Measurements from ENCODE around the gene GPR161. TPM values are rescaled to one million over a fixed set of nuclear protein-coding genes. Genes with fewer than 3 reads are reported as not detected.

The GPR161 gene
- total and polyA plus RNA-seq, 5 donors from 2014 or later = not detected

DNA sequence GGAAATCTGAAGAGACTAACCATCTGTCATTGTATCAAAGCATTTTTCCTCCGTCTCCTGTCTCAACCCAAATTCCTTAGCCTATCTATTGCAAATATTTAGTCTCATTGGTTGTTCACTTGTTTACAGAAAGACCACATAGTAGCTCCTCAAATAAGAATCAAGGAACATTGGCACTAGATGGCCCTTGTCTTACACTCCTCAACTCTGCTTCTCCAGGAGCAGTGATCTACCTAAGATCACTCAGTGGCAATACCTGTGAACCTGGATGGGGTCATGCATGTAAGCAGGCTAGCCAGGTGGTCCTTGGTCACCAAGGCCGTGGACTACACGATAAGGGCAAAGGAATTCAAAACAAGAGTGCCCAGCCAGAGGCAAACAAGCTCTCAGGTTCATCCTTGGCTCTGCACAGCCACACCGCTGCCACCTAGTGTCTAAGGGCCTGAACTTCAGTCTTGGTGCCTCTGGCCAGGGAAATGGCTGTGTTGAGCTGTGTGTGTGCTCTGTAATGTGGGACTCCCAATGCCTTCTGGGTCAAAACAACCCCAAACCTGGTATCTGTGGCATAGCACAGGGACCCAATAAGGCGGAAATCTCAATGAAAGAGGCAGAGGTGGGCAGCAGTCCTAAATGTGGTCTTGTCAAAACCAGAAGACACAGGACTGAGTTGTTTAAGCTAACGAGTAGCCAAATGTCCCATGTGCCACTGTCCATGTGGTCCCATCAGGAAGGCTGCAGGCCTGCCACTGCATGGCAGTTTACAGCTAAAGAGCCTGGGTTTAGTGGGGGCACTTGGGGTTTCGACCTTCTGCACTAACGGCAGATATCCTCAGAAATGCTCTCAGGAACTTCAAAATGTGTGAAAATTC lies 54.5 kb downstream of the GPR161 start:
- Mint-ChIP-seq H3K36me3 (no peaks in the 10 kb centered on the region), H3K9me3 (no peaks in the 10 kb centered on the region), H3K27ac (no peak overlapping the region), H3K4me3 (no peak overlapping the region), H3K4me1 (peaks cover 0 to 2% (median under 1%) of the 10 kb centered on the region in 4 donors), H3K27me3 (no peaks in the 10 kb centered on the region)
- Histone ChIP-seq H3K27ac (ENCODE audit: insufficient read depth, low read length, poor library complexity, severe bottlenecking) (no peak overlapping the region), H3K4me3 (ENCODE audit: low read depth, low read length) (no peak overlapping the region), H3K27me3 (ENCODE audit: control insufficient read depth, insufficient read depth, low read length) (no peaks in the 10 kb centered on the region), H3K4me1 (ENCODE audit: control insufficient read depth, insufficient read depth, low read length, poor library complexity, severe bottlenecking) (no peaks in the 10 kb centered on the region), H3K36me3 (ENCODE audit: control insufficient read depth, insufficient read depth, low read length) (peaks cover 4% of the 10 kb centered on the region), H3K9me3 (ENCODE audit: control insufficient read depth in 2 of 2, low read length in 2 of 2) (no peaks in the 10 kb centered on the region)
- ATAC-seq (ENCODE audit: low read depth in 2 of 2) = peak; percentile 75 to 81
- DNase-seq = peak; percentile 25 to 73 (median 56)

DNA sequence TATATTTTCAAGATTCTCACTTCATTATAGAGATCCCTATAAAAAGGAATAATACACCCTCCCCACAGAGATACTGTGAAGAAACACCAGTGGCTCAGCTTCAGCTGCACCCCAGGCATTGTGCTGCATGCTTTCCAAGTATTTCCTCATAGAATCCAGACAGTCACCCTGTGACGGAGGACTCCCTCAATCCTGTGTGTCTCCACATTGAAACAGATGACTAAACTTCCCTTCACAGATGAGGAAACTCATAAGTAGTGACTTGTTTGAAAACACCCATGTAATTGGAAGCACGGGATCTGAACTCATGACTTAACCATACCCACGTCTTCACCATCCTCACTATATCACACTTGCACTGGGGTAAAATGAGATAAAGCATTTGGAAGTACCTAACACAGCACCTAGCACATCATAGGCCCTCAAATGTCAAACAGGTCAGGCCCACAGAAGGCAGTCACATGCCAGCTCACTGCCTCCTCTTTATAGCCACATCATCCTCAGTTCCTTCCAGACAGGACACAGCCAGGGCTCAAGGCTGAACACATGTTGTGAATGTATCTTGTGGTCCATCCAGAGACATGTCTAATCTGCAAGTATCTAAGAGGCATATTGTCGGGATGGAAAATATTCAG lies 55.2 kb downstream of the GPR161 start:
- Mint-ChIP-seq H3K4me1 (peaks cover 0 to 2% (median under 1%) of the 10 kb centered on the region in 4 donors), H3K4me3 (no peak overlapping the region), H3K9me3 (no peaks in the 10 kb centered on the region), H3K27me3 (no peaks in the 10 kb centered on the region), H3K36me3 (peaks cover 4% of the 10 kb centered on the region), H3K27ac (peak overlapping the region in 1 of 3 donors; percentile 5)
- Histone ChIP-seq H3K27ac (ENCODE audit: insufficient read depth, low read length, poor library complexity, severe bottlenecking) (no peak overlapping the region), H3K4me1 (ENCODE audit: control insufficient read depth, insufficient read depth, low read length, poor library complexity, severe bottlenecking) (no peaks in the 10 kb centered on the region), H3K9me3 (ENCODE audit: control insufficient read depth in 2 of 2, low read length in 2 of 2) (no peaks in the 10 kb centered on the region), H3K36me3 (ENCODE audit: control insufficient read depth, insufficient read depth, low read length) (peaks cover 11% of the 10 kb centered on the region), H3K27me3 (ENCODE audit: control insufficient read depth, insufficient read depth, low read length) (no peaks in the 10 kb centered on the region), H3K4me3 (ENCODE audit: low read depth, low read length) (no peak overlapping the region)
- peak in 1 of 2 donors; percentile 2 for ATAC-seq (ENCODE audit: low read depth in 2 of 2)
- DNase-seq = no peak

DNA sequence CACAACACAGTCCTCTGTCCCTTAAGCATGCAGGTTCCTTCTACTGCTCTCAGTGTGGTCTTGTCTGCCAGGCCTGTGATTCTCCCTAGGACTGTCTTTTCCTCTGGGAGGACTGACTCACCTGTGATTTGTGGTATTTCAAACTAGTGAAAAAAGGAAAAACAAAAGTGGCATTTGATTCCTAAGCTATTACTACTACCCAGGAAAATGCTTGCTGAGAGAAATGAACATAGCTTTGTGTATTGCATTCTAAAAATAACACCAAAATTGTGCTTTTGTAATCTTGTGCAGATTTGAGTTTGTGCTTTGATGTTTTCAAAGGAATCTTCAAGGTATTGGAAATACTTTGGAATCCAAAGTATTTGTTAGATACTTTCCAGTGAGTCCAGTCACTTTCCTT lies 57.0 kb downstream of the GPR161 start:
- Mint-ChIP-seq H3K27ac (no peak overlapping the region), H3K4me1 (peaks cover 0 to 2% (median under 1%) of the 10 kb centered on the region in 4 donors), H3K27me3 (no peaks in the 10 kb centered on the region), H3K4me3 (no peak overlapping the region), H3K9me3 (no peaks in the 10 kb centered on the region), H3K36me3 (peaks cover 15% of the 10 kb centered on the region)
- no peaks in the 10 kb centered on the region for H3K4me1 ChIP-seq (ENCODE audit: control insufficient read depth, insufficient read depth, low read length, poor library complexity, severe bottlenecking)
- H3K27ac ChIP-seq (ENCODE audit: insufficient read depth, low read length, poor library complexity, severe bottlenecking) = no peak overlapping the region
- no peaks in the 10 kb centered on the region for H3K27me3 ChIP-seq (ENCODE audit: control insufficient read depth, insufficient read depth, low read length)
- no peak overlapping the region for H3K4me3 ChIP-seq (ENCODE audit: low read depth, low read length)
- no peak for DNase-seq
- H3K36me3 ChIP-seq (ENCODE audit: control insufficient read depth, insufficient read depth, low read length) = peaks cover 26% of the 10 kb centered on the region
- no peak for ATAC-seq (ENCODE audit: low read depth in 2 of 2)
- H3K9me3 ChIP-seq (ENCODE audit: control insufficient read depth in 2 of 2, low read length in 2 of 2) = no peaks in the 10 kb centered on the region

DNA sequence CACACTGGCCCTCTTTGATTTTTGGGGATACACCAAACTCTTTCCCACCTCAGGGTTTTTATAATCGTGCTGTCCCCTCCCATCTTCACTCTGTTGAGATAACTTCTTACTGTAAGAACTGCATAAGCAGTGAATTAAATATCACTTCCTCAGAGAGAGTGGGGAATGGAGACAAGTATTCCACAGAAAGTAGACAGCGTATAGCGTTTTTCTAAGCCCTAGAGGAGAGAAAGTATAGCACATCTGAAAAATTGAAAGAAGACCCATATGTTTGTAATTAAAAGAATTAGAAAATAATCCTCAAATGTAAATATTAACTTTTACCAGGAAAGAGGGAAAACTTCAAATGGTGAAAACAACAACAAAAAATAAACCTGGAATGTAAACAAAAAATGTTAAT lies 67.3 kb downstream of the GPR161 start:
- DNase-seq = no peak
- Histone ChIP-seq H3K27ac (ENCODE audit: insufficient read depth, low read length, poor library complexity, severe bottlenecking) (no peak overlapping the region), H3K4me3 (ENCODE audit: low read depth, low read length) (no peak overlapping the region), H3K9me3 (ENCODE audit: control insufficient read depth in 2 of 2, low read length in 2 of 2) (no peaks in the 10 kb centered on the region), H3K4me1 (ENCODE audit: control insufficient read depth, insufficient read depth, low read length, poor library complexity, severe bottlenecking) (no peaks in the 10 kb centered on the region), H3K27me3 (ENCODE audit: control insufficient read depth, insufficient read depth, low read length) (no peaks in the 10 kb centered on the region), H3K36me3 (ENCODE audit: control insufficient read depth, insufficient read depth, low read length) (peaks cover 72% of the 10 kb centered on the region)
- H3K36me3 Mint-ChIP-seq = peaks cover 39% of the 10 kb centered on the region
- no peak for ATAC-seq (ENCODE audit: low read depth in 2 of 2)
- H3K27ac Mint-ChIP-seq = no peak overlapping the region
- no peak overlapping the region for H3K4me3 Mint-ChIP-seq
- H3K27me3 Mint-ChIP-seq = no peaks in the 10 kb centered on the region
- H3K9me3 Mint-ChIP-seq = no peaks in the 10 kb centered on the region
- H3K4me1 Mint-ChIP-seq = no peaks in the 10 kb centered on the region

DNA sequence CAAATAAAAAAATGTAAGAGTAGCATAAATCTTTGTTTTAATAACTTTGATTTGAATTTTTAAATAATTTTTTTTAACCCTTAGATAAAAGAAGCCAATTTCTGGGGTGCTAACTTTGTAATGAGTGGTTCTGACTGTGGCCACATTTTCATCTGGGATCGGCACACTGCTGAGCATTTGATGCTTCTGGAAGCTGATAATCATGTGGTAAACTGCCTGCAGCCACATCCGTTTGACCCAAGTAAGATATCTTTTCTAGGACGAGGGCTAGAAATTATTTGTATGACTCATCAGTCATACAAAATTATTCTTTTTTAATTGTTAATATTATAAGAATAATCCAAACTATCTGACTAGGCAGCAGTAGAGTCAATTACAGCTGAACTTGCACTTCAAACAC lies 71.2 kb downstream of the GPR161 start:
- Mint-ChIP-seq H3K27me3 (no peaks in the 10 kb centered on the region), H3K4me3 (no peak overlapping the region), H3K36me3 (peaks cover 22% of the 10 kb centered on the region), H3K4me1 (no peaks in the 10 kb centered on the region), H3K27ac (no peak overlapping the region), H3K9me3 (no peaks in the 10 kb centered on the region)
- DNase-seq (no peak), ATAC-seq (ENCODE audit: low read depth in 2 of 2) (no peak)
- no peak overlapping the region for H3K27ac ChIP-seq (ENCODE audit: insufficient read depth, low read length, poor library complexity, severe bottlenecking)
- peaks cover 51% of the 10 kb centered on the region for H3K36me3 ChIP-seq (ENCODE audit: control insufficient read depth, insufficient read depth, low read length)
- H3K4me1 ChIP-seq (ENCODE audit: control insufficient read depth, insufficient read depth, low read length, poor library complexity, severe bottlenecking) = no peaks in the 10 kb centered on the region
- no peaks in the 10 kb centered on the region for H3K9me3 ChIP-seq (ENCODE audit: control insufficient read depth in 2 of 2, low read length in 2 of 2)
- no peak overlapping the region for H3K4me3 ChIP-seq (ENCODE audit: low read depth, low read length)
- no peaks in the 10 kb centered on the region for H3K27me3 ChIP-seq (ENCODE audit: control insufficient read depth, insufficient read depth, low read length)

DNA sequence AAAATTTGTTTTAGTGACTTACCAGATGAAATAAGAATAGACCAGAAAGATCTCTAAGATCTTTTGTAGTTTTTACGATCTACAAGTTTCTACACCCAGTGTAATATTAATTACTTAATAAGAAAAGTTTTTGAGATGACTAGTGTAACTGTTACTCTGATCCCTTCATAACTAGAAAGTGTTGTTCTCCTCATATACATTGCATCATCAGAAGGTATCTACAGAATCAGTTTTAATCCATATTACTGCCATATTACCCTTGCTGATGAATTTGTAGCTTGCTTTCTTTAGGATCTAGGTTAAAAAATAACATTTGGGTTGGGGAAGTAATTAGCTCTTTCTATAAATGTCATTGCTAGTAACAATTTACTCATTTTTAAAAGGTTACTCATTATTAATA lies 72.5 kb downstream of the GPR161 start:
- H3K36me3 ChIP-seq (ENCODE audit: control insufficient read depth, insufficient read depth, low read length) = peaks cover 38% of the 10 kb centered on the region
- DNase-seq (no peak), ATAC-seq (ENCODE audit: low read depth in 2 of 2) (no peak)
- no peak overlapping the region for H3K27ac ChIP-seq (ENCODE audit: insufficient read depth, low read length, poor library complexity, severe bottlenecking)
- H3K4me1 ChIP-seq (ENCODE audit: control insufficient read depth, insufficient read depth, low read length, poor library complexity, severe bottlenecking) = no peaks in the 10 kb centered on the region
- no peaks in the 10 kb centered on the region for H3K9me3 ChIP-seq (ENCODE audit: control insufficient read depth in 2 of 2, low read length in 2 of 2)
- Mint-ChIP-seq H3K27ac (no peak overlapping the region), H3K9me3 (no peaks in the 10 kb centered on the region), H3K4me3 (no peak overlapping the region), H3K36me3 (peaks cover 21% of the 10 kb centered on the region), H3K4me1 (peaks cover 0 to 4% (median 0%) of the 10 kb centered on the region in 4 donors), H3K27me3 (no peaks in the 10 kb centered on the region)
- H3K27me3 ChIP-seq (ENCODE audit: control insufficient read depth, insufficient read depth, low read length) = no peaks in the 10 kb centered on the region
- no peak overlapping the region for H3K4me3 ChIP-seq (ENCODE audit: low read depth, low read length)

DNA sequence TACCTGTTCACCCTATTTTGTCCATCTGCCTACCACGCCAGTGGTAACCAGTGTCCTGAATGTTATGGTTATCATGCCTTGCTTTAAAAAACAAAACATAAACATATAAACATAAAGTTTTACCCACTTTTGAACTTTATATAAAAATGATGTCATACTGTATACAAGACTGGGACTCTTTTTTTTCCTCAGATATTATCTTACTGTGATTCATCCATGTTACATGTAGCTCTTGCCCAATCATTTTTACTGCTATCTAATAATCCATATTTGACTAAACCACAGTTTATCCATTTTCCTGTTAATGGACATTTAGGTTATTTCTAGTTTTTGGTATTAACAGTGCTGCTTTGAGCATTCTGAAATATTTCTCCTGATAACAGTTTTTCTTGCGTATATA lies 78.8 kb downstream of the GPR161 start:
- Mint-ChIP-seq H3K4me3 (no peak overlapping the region), H3K27me3 (no peaks in the 10 kb centered on the region), H3K4me1 (peaks cover 0 to 13% (median 7%) of the 10 kb centered on the region in 4 donors), H3K36me3 (peaks cover 12% of the 10 kb centered on the region), H3K9me3 (no peaks in the 10 kb centered on the region), H3K27ac (no peak overlapping the region)
- Histone ChIP-seq H3K27me3 (ENCODE audit: control insufficient read depth, insufficient read depth, low read length) (no peaks in the 10 kb centered on the region), H3K4me3 (ENCODE audit: low read depth, low read length) (no peak overlapping the region), H3K27ac (ENCODE audit: insufficient read depth, low read length, poor library complexity, severe bottlenecking) (no peak overlapping the region), H3K9me3 (ENCODE audit: control insufficient read depth in 2 of 2, low read length in 2 of 2) (no peaks in the 10 kb centered on the region), H3K4me1 (ENCODE audit: control insufficient read depth, insufficient read depth, low read length, poor library complexity, severe bottlenecking) (no peaks in the 10 kb centered on the region), H3K36me3 (ENCODE audit: control insufficient read depth, insufficient read depth, low read length) (peaks cover under 1% of the 10 kb centered on the region)
- ATAC-seq (ENCODE audit: low read depth in 2 of 2) (no peak), DNase-seq (no peak)

Data from CD4-positive, CD25-positive, alpha-beta regulatory T cell (primary cell).